Coronary artery (tissue), 2 donors: ENCODE results near the gene LILRB1.
"Not testable (repeated sequence)": the region's sequence is repeated elsewhere in the genome, so short reads cannot be mapped to it uniquely, and the experiment has no call there.

Experiments
- DNase-seq: peaks from one replicate; pipeline ENCODE4 v3.0.0-alpha.2; 2017; ENCODE audit warnings: low spot score
- H3K27ac ChIP-seq, 2 donors: fragments of 200-600 bp; sonication (generic); one replicate each; pipeline ENCODE4 v1.5.1; 2016 to 2019
- H3K4me3 ChIP-seq: fragments of 200-600 bp; sonication (generic); 2 replicates; pipeline ENCODE4 v1.5.1; 2016; ENCODE audit warnings: mild to moderate bottlenecking, moderate library complexity
- CTCF ChIP-seq: fragments of 200-600 bp; sonication (generic); IDR thresholded peaks from one replicate; pipeline ENCODE4 v1.5.1; 2019; ENCODE audit warnings: antibody characterized with exemption

The LILRB1 gene

DNA sequence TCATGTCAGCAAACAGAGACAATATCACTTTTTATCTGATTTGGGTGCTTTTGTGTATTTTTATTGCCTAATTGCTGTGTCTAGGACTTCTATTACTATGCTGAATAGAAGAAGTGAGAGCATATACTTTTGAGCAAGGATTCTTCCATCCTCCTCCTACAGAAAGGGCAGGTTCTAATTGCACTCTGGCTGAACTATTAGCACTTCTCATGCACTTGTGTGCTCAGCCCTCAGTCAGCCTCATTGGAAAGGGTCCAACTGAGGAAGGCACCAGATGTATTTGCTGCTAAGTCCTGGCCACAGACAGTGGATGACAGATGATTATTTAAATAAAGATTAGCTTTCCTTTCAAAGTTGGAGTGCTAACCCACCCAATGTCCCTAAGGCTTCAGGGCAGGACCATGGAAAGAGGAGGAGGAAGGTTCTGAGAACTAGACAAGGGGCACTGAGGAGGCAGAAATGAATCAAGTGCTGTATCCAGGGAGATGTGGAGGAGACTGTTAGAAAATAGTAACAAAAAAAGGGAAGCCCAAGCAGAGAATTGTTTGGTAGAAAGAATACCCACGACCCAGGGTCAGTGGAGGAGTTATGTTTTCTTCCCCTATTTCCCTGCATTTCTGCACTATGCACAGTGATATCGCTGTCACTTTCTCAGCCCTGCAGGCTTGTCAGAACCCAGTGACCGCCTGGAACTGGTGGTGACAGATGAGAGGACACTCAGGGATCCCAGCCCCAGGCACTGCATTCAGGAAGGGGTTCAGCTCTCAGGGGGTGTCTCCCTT, 40.5 kb downstream of the LILRB1 start:
- TF ChIP-seq CTCF = no peak
- H3K4me3 ChIP-seq = no peak overlapping the region
- DNase-seq = no peak
- H3K27ac ChIP-seq = no peak overlapping the region

DNA sequence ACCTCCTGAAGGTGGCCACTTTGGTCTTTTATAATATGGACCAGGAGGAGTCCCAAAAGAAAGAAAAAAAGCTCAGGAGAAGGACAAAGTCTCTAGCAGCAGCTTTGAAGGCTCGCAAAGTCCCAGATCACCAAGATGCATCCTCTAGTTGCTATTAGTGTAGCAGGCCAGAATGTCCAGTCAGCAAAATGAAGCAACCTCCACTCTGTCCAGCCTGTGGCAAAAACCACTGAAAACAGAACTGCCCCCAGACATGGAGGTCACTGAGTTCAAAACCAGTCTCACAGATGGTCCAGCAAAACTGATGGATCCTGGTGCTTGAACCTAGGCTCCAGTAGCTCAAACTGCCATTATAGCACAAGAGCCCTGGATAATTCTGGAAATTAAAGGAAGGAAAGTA, 42.9 kb downstream of the LILRB1 start:
- H3K4me3 ChIP-seq = no peak overlapping the region
- no peak for DNase-seq
- no peak overlapping the region for H3K27ac ChIP-seq
- no peak for TF ChIP-seq CTCF

GRCh38 chr19:54674021-54674617, 43.8 kb downstream of the LILRB1 start:
- no peak for DNase-seq
- TF ChIP-seq CTCF = no peak
- Histone ChIP-seq H3K4me3 (no peak overlapping the region), H3K27ac (no peak overlapping the region)

GRCh38 chr19:54676210-54676834, 46.0 kb downstream of the LILRB1 start:
- not testable (repeated sequence) for H3K27ac ChIP-seq, DNase-seq, H3K4me3 ChIP-seq
- peak; percentile 73 for TF ChIP-seq CTCF

GRCh38 chr19:54677217-54677616, 46.9 kb downstream of the LILRB1 start:
- no peak for DNase-seq
- Histone ChIP-seq H3K4me3 (no peak overlapping the region), H3K27ac (no peak overlapping the region)
- no peak for TF ChIP-seq CTCF

- H3K4me3 ChIP-seq, DNase-seq, H3K27ac ChIP-seq: not testable (repeated sequence)
Measured at GRCh38 chr19:54681596-54681995, 51.3 kb downstream of the LILRB1 start.

GRCh38 chr19:54682306-54682856, 52.1 kb downstream of the LILRB1 start:
- no peak for TF ChIP-seq CTCF
- no peak overlapping the region for H3K27ac ChIP-seq
- no peak for DNase-seq
- H3K4me3 ChIP-seq = no peak overlapping the region
